Activated CD4-positive, alpha-beta T cell treated with anti-CD3 and anti-CD28 coated beads, Interleukin-2, Interleukin-4, amounts not matched to agents 100 ng/mL and 50 ng/mL, durations not matched to agents 16 hours and 8 hours (primary cell): ENCODE results near the gene RAD51B.

Experiments used
- DNase-seq: peaks from one replicate; pipeline ENCODE4 v3.0.0-alpha.2; 2020; ENCODE audit warnings: low spot score

The RAD51B gene

GRCh38 chr14:68440820-68441219 lies 621.2 kb downstream of the RAD51B start:
- DNase-seq: no peak

- DNase-seq: no peak
Measured at GRCh38 chr14:68441542-68441941, 622.0 kb downstream of the RAD51B start.

GRCh38 chr14:68442828-68443629 lies 623.5 kb downstream of the RAD51B start:
- no peak for DNase-seq

GRCh38 chr14:68444449-68445168 lies 625.0 kb downstream of the RAD51B start:
- no peak for DNase-seq

- DNase-seq: no peak
Measured at GRCh38 chr14:68446243-68447040, 626.9 kb downstream of the RAD51B start.

GRCh38 chr14:68447581-68448251 lies 628.1 kb downstream of the RAD51B start:
- DNase-seq: no peak

GRCh38 chr14:68448252-68448902 lies 628.8 kb downstream of the RAD51B start:
- DNase-seq: no peak

GRCh38 chr14:68449561-68450181 lies 630.1 kb downstream of the RAD51B start:
- DNase-seq: no peak

GRCh38 chr14:68450391-68451120 lies 631.0 kb downstream of the RAD51B start:
- no peak for DNase-seq

GRCh38 chr14:68451696-68452373 lies 632.3 kb downstream of the RAD51B start:
- DNase-seq: no peak

- no peak for DNase-seq
Measured at GRCh38 chr14:68458253-68458652, 638.7 kb downstream of the RAD51B start.

- DNase-seq: no peak
Measured at GRCh38 chr14:68458840-68459469, 639.4 kb downstream of the RAD51B start.

- no peak for DNase-seq
Measured at GRCh38 chr14:68459480-68460136, 640.0 kb downstream of the RAD51B start.

GRCh38 chr14:68460541-68460940 lies 641.0 kb downstream of the RAD51B start:
- DNase-seq: no peak

- no peak for DNase-seq
Measured at GRCh38 chr14:68461086-68461485, 641.5 kb downstream of the RAD51B start.

GRCh38 chr14:68462683-68463082 lies 643.1 kb downstream of the RAD51B start:
- no peak for DNase-seq

GRCh38 chr14:68463299-68463698 lies 643.7 kb downstream of the RAD51B start:
- DNase-seq: no peak

- DNase-seq: no peak
Measured at GRCh38 chr14:68463705-68464374, 644.3 kb downstream of the RAD51B start.
